Stimulated activated CD4-positive, alpha-beta T cell treated with anti-CD3 and anti-CD28 coated beads, Interleukin-12 subunit alpha, Interleukin-12 subunit beta, amount 100 ng/mL, for 48 hours (primary cell): ENCODE measurements around the gene FNDC5.
"Not testable (repeated sequence)": the region's sequence is repeated elsewhere in the genome, so short reads cannot be mapped to it uniquely, and the experiment has no call there.

ENCODE experiments used
- DNase-seq, 3 donors: peaks; one replicate each; pipeline ENCODE4 v3.0.0-alpha.2; 2020; ENCODE audit warnings: low read depth in 2 of 3, low spot score in 1 of 3

FNDC5 gene

GRCh38 chr1:32870615-32871363, at the start of gene FNDC5:
Gene FNDC5 (minus strand): TSS chr1:32870912.
- no peak for DNase-seq

DNA sequence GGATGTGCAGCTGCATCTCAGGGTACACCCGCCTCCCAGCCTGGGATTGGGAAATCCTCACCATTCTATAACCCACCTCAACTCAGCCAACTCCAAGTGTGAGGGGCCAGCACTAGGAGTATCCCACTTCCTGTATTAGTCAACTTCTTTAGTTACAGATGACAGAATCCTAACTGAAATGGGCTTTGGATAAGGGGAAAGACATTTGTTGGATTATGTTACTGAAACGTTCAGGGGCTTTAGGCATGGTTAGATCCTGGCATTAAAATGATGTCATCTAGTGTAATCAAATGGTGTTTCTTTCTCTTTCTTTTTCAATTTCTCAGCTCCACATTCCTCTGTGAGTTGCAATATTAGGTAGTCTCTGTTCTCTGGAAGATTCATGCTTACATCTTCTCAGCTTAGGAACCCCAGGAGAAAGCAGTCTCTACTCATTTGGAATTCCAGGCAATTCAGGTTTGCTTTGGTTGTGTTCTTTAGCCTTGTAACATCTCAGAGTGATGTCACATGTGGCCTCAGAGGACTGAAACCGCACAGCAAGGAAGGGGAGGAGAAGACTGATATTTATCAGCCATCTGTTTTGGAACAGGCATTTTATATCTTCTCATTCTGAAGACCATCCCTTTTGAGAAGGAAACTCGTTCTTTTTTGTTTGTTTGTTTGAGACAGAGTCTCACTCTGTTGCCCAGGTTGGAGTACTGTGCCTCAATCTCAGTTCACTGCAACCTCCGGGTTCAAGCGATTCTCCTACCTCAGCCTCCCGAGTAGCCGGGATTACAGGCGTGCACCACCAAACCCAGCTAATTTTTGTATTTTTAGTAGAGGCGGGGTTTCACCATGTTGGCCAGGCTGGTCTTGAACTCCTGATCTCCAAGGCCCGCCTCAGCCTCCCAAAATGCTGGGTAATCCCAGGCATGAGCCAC, 49.4 kb upstream of the FNDC5 start:
- no peak for DNase-seq

GRCh38 chr1:32918179-32918578, 47.5 kb upstream of the FNDC5 start:
- no peak for DNase-seq

DNA sequence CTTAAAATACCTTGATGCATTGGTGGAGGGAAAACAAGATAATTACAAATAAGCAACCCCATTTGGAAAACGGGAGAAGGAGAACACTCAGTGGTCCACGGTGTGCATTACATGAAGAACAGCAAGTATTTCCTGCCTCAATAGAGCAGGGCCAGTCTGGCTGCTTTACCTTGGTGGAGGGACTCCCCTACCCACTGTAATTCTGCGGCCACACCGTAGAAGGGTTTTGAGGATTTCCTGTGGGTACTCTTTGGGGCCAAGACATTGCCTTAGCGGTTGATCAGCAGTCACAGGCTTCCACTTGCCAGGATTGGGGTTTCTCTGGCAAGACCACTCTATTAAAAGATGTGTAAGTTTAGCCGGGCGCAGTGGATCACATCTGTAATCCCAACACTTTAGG, 46.8 kb upstream of the FNDC5 start:
- DNase-seq = no peak

GRCh38 chr1:32915766-32916706, 45.3 kb upstream of the FNDC5 start:
- no peak for DNase-seq

- DNase-seq = no peak
These were observed 39.6 kb upstream of the FNDC5 start for GRCh38 chr1:32910319-32910718.

- DNase-seq = no peak
These were observed 36.7 kb upstream of the FNDC5 start for GRCh38 chr1:32907435-32907834.

GRCh38 chr1:32906654-32907053, 35.9 kb upstream of the FNDC5 start:
- DNase-seq = no peak

DNA sequence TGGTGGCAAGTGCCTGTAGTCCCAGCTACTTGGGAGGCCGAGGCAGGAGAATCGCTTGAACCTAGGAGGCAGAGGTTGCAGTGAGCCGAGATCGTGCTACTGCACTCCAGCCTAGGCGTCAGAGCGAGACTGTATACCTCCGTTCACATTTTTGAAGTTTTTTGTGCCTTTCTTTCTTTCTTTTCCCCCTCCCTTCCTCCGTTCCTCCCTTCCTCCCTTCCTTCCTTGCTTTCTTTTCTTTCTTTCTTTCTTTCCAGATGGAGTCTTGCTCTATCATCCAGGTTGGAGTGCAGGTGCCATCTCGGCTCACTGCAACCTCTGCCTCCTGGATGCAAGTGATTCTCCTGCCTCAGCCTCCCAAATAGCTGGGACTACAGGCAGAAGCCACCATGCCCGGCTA, 34.9 kb upstream of the FNDC5 start:
- not testable (repeated sequence) for DNase-seq

DNA sequence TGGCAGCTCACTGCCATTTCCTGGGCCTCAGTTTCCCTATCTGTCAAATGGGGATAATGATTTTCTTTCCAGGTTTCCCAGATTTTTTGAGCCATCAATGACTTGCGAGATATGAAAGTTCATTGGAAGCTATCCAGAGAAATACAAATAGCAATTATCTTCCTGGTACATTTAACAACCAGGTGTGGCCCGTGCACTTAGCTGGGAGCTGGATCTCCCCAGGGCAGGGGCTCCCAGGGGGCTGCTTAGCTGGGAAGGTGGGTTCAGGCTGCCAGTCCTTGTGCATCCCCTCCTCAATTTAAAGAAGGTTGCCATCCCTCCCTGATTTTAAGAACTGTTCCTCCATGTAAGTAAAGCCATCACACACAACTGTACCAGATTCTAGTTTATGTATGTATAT, 34.1 kb upstream of the FNDC5 start:
- no peak for DNase-seq

DNA sequence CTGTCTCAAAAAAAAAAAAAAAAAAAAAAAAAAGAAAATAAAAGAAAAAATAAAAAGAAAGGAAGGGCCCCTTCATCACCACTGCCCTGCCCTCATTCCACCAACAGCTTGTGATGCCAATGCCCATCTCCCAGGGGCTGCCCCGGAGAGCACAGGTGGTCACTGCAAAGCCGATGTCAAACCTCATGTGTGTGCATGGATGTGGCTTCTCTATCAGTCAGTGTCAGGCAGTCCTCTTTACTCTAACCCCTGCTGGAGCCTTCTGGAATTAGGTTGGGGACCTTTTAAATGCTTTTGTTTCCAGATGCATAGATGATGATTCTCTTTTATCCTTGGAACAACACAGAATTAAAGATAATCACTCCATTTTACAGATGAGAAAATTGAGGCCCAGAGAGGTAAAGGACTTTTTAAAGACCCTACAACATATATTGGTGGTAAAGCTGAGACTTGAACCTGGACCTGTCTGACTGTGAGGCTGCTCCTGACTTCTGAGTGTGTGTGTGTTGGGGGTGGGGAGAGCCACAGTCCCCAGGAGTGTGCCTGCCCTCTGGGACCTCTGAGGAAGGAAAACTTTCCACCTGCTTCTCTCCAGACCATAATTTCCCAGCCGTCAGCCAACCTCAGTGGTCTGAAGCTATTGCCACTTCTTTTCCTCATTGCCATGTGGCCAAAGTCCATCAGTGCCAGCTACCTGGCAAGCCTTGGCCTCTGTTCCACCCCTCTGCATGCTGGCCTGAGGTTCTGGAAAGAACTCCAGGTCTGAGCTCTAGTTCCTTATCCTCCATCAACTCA, 33.5 kb upstream of the FNDC5 start:
- no peak for DNase-seq

- DNase-seq = no peak
These were observed 31.8 kb upstream of the FNDC5 start for GRCh38 chr1:32902535-32902920.

GRCh38 chr1:32901823-32902534, 31.3 kb upstream of the FNDC5 start:
- DNase-seq = no peak

DNA sequence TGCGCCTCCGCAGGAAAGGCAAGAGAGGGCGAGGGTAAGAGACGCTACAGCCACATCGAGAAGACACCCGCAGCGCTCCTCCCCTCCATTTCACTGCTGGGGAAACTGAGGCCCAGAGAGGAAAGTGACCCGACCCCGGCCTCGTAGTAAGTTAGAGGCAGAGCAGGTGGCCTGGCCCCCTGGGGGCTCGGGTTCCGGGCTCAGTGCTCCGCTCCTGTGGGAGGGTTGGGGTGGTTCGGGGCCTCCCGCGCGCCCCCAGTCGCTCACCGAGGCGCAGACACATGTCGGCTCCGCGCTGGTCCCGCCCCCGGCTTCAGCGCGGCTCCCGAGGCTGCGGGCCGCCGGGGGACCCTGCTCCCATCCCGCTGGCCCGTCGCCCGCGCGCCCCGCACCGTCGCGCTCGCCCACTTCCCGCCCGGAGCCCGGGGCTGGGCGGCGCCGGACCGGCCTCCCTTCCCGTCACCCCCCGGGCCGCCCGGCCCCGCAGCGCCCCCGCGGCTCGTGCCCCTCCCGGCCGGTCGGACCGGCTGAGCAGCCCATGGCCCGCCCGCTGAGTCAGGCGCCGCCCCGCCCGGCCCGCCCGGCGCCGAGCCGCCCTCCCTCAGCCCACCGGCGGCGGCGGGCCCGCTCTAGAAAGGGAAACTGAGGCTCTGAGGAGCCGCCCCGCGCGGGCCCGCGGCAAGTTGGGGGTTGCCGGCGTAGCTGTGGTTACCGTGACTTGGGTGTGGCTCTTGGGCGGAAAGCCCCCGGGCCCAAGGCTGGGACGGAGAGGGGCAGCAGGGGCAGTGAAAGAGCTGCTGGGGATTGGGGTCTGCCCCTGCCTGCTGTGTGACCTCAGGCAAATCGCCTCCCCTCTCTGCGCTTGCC, 30.5 kb upstream of the FNDC5 start, which contains the start of gene TMEM54:
TMEM54 (minus strand) TSS at position 434 of the 867 bp plus-strand sequence; CDS start at position 283, 151 bp downstream.
- DNase-seq = no peak

DNA sequence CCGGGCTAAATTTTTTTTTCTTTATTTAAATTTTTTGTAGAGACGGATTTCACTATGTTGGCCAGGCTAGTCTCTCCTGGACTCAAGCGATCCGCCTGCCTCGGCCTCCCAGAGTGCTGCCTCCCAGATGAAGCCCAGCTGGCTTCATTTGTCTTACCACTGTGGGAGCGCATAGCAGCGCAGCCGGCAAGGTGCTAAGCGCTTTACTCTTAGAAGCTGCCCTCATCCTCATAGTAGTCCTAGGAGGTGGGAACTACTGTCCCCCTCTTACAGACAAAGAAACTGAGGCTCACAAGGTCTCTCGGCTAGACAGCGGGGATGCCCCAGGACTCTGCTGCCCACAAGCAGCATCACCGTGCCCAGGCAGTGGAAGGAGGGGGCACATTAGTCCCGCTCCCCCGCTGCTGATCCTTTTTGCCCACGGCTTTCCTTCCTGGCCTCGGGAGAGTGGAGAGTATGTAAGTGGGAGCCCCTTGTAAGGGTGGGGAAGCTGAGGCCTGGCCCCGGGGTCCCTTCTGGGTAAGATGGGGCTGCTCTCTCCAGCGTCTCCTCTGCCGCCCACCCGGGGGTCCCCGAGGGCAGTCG, 29.8 kb upstream of the FNDC5 start:
- no peak for DNase-seq

DNA sequence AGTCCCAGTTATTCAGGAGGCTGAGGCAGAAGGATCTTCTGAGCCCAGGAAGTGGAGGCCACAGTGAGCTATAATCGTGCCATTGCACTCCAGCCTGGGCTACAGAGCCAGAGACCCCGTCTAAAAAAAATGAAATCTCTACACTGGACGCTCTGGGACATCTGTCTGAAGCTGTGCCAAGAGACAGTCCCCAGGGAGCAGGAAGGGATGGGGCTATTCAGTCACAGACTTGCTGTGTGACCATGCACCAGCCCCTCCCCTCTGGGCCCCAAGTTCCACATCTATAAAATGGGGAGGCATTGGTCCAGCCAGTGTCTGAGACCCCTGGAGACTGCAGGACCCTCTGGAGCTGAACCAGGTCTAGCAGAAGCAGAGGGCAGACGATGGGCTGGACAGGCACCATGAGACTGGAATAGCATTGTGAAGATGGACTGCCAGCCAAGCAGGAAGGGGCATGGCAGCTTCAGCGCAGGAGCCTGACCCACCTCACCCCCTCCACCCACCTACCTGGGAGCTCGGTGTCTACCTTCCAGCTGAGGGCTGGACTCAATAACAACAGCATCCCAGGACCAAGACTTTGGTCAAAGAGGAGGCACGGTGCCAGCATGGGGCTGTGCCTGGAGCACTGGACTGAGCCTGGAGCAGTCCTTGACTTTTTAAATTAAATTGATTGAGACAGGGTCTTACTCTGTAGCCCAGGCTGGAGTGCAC, 29.0 kb upstream of the FNDC5 start:
- DNase-seq = no peak

- no peak for DNase-seq
These were observed 28.2 kb upstream of the FNDC5 start for GRCh38 chr1:32898958-32899357.

- DNase-seq = no peak
These were observed 27.3 kb upstream of the FNDC5 start for GRCh38 chr1:32898056-32898455.
